Measurements from ENCODE around the gene TMPRSS6.

DNA sequence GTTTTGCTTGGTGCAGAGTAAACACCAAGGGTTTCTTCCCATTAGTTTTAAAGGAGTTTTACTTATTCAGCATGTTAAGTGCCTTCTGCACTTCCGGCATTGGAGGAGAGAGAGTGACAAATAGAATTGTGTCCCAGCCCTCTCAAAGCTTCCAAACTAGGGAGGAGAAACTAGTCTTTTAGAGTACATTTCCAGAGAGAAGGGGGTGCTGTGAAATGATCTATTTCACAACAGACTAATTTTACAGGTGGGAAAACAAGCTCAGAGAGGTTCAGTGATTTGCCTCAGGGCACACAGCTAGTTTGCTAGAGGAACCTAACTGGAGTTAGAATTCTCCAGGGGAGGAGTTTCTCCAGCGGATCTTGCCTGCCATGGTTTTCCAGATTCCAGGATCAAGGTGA is 77.4 kb downstream of the TMPRSS6 start:
- TF ChIP-seq, protein P1, sequence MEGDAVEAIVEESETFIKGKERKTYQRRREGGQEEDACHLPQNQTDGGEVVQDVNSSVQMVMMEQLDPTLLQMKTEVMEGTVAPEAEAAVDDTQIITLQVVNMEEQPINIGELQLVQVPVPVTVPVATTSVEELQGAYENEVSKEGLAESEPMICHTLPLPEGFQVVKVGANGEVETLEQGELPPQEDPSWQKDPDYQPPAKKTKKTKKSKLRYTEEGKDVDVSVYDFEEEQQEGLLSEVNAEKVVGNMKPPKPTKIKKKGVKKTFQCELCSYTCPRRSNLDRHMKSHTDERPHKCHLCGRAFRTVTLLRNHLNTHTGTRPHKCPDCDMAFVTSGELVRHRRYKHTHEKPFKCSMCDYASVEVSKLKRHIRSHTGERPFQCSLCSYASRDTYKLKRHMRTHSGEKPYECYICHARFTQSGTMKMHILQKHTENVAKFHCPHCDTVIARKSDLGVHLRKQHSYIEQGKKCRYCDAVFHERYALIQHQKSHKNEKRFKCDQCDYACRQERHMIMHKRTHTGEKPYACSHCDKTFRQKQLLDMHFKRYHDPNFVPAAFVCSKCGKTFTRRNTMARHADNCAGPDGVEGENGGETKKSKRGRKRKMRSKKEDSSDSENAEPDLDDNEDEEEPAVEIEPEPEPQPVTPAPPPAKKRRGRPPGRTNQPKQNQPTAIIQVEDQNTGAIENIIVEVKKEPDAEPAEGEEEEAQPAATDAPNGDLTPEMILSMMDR (IDR thresholded peaks at IDR 0.05): no peak
- TF ChIP-seq POLR2A (IDR thresholded peaks at IDR 0.05) (no peak), EP300 (IDR thresholded peaks at IDR 0.05) (no peak), POLR2AphosphoS5 (IDR thresholded peaks at IDR 0.05) (no peak)

Measured in stomach (tissue), 4 donors.